ENCODE measurements around the gene PTGES. TPM values are rescaled to one million over a fixed set of nuclear protein-coding genes. Genes with fewer than 3 reads are reported as not detected.
"Not testable (repeated sequence)": the region's sequence is repeated elsewhere in the genome, so short reads cannot be mapped to it uniquely, and the experiment has no call there.

Gene PTGES
- polyA plus RNA-seq, 1 experiment: 17.0 TPM

DNA sequence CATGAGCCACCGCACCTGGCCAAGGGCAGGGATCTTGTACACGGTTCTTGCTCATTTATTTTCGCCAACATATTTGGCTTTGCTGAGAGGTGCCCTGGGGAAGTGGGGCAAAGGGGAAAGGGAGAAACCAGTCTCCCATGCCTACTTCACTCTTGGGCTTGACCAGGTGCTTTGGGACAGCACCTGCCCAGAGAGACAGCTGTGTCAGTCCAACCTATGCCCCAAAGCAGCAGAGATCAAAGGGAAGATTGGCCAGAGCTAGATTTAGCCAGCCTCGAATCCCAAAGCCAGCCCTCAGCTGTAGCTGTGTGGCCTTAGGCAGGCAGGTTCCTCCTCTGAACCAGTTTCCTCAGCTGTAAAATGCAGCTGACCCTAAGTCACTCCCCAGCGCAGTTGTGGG, 2.3 kb upstream of the PTGES start:
- Histone ChIP-seq H3K4me3 (ENCODE audit: low read depth, low read length) (no peak overlapping the region), H3K27ac (ENCODE audit: low read depth, low read length) (no peak overlapping the region), H3K27me3 (ENCODE audit: control insufficient read depth, insufficient read depth, low read length) (peaks cover 2% of the 10 kb centered on the region), H3K9me3 (ENCODE audit: control insufficient read depth, insufficient read depth, low read length) (no peaks in the 10 kb centered on the region)
- ChIA-PET CTCF (interaction anchor here (1.9 to 2.0 kb wide), 2 partner anchors 17 to 29 kb away, joined by 6 to 12 read pairs; no protein-coding TSS in a partner anchor), POLR2A (no interaction called here)
- DNase-seq (ENCODE audit: low read depth, low spot score): no peak
- TF ChIP-seq, protein P1, sequence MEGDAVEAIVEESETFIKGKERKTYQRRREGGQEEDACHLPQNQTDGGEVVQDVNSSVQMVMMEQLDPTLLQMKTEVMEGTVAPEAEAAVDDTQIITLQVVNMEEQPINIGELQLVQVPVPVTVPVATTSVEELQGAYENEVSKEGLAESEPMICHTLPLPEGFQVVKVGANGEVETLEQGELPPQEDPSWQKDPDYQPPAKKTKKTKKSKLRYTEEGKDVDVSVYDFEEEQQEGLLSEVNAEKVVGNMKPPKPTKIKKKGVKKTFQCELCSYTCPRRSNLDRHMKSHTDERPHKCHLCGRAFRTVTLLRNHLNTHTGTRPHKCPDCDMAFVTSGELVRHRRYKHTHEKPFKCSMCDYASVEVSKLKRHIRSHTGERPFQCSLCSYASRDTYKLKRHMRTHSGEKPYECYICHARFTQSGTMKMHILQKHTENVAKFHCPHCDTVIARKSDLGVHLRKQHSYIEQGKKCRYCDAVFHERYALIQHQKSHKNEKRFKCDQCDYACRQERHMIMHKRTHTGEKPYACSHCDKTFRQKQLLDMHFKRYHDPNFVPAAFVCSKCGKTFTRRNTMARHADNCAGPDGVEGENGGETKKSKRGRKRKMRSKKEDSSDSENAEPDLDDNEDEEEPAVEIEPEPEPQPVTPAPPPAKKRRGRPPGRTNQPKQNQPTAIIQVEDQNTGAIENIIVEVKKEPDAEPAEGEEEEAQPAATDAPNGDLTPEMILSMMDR (IDR thresholded peaks at IDR 0.05; ENCODE audit: low read depth, low read length): no peak

DNA sequence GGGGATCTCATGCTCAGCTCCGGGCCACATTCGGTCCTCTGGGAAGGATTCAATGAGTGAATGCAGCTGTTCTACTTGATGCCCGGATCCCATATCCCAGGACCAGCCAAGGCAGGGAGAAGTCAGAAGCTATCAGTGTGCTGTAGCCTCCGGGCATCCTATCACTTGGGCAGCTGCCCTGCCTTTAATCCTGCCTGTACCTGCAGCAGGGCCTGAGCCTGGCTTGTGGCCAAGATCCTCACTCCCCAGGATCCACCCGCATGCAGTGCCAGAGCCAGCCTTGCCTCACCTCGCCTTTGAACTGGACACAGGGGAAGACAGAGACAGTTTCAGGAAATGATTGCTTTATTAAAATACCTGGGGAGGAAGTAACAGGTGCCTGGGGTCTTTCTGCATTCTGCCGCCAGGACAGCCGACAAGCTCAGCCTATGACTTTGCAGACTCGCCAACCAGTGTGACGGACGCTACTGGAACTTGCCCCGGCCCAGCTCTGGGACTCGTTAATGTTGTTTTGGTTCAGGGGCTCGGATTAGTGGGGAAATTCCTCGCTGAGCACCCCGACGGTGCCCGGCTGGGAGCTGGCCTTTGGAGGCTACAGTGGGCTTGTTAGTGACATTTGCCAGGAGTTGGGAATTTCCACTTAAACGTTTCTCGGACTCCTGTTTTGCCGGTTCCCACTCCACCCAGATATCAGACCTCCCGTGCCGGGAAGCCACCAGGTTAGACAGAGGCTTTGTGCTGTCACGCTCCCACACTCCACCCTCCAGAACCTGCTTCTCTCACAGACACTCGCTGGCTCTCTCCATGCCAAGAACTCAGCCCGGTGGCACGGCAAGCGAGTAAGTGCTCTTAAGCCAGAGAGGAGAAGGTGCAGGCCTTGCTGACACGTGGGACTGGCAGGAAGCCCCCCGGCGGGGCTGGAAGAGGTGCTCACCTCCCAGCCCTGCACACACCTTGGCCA, 721 bp downstream of the PTGES start:
- H3K27ac ChIP-seq (ENCODE audit: low read depth, low read length): peak overlapping the region; percentile 21
- H3K9me3 ChIP-seq (ENCODE audit: control insufficient read depth, insufficient read depth, low read length): no peaks in the 10 kb centered on the region
- peak overlapping the region; percentile 68 for H3K4me3 ChIP-seq (ENCODE audit: low read depth, low read length)
- ChIA-PET CTCF (interaction anchor here (3.2 to 5.2 kb wide), 2 partner anchors 13 to 32 kb away, joined by 15 to 48 read pairs; no protein-coding TSS in a partner anchor), POLR2A (interaction anchor here (0.7 to 2.4 kb wide), 4 partner anchors 10 to 132 kb away, joined by 3 to 18 read pairs (median 8); no protein-coding TSS in a partner anchor)
- TF ChIP-seq, protein P1 (IDR thresholded peaks at IDR 0.05; ENCODE audit: low read depth, low read length): no peak
- no peak for DNase-seq (ENCODE audit: low read depth, low spot score)
- H3K27me3 ChIP-seq (ENCODE audit: control insufficient read depth, insufficient read depth, low read length): peaks cover 2% of the 10 kb centered on the region

DNA sequence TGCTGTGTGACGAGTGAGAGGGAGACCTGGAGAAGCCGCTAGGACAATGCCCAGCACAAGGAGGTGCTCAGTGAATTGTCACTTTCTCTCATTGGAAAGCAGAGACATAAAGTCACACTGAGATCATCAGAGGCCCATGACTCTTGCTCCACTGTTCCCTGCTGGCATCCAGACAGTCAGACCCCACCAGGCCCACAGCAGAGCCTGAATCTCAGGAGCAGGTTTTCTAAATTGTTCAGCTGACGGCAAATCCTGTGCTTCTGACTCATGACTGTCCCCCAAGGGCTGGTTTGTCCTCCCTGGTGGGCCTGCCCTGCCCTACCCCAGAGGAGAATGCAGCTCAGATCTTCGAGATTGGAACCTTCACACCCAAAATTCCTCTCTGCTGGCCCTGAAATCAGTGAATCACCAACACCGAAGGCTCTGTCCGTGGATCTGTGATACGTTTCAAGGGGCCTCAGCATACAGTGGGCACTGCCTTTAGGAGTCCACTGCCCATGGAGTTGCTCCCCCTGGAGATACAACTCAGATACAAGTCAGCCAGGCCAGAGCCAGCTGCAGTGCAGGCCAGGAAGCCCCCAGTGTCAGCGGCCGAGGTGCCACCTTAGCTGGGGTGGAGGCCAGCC, 2.7 kb downstream of the PTGES start:
- CTCF ChIA-PET: interaction anchor here (1.1 to 5.2 kb wide), 3 partner anchors 11 to 33 kb away, joined by 4 to 48 read pairs (median 10); no protein-coding TSS in a partner anchor
- peaks cover 2% of the 10 kb centered on the region for H3K27me3 ChIP-seq (ENCODE audit: control insufficient read depth, insufficient read depth, low read length)
- no peak overlapping the region for H3K27ac ChIP-seq (ENCODE audit: low read depth, low read length)
- no peak overlapping the region for H3K4me3 ChIP-seq (ENCODE audit: low read depth, low read length)
- no peak for DNase-seq (ENCODE audit: low read depth, low spot score)
- TF ChIP-seq, protein P1 (IDR thresholded peaks at IDR 0.05; ENCODE audit: low read depth, low read length): no peak
- H3K9me3 ChIP-seq (ENCODE audit: control insufficient read depth, insufficient read depth, low read length): no peaks in the 10 kb centered on the region
- POLR2A ChIA-PET: no interaction called here

DNA sequence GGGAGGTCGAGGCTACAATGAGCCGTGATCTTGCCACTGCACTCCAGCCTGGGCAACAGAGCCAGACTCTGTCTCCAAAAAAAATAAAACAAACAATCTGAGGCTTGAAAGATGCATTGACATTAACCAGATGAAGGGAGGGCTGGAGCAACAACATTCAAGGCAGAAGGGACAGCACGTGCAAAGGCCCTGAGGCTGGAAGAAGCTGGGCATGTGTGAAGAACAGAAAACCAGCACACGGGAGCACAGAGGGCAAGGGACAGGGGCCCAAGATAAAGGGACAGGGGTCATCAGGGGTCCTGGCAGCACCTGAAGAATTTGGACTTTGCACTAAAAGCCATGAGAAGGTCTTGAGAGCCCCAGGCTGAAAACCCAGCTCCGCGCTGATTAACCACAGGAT, 3.3 kb downstream of the PTGES start:
- TF ChIP-seq, protein P1 (IDR thresholded peaks at IDR 0.05; ENCODE audit: low read depth, low read length): no peak
- H3K27ac ChIP-seq (ENCODE audit: low read depth, low read length): no peak overlapping the region
- ChIA-PET CTCF (interaction anchor here (1.1 to 5.2 kb wide), 4 partner anchors 11 to 34 kb away, joined by 3 to 48 read pairs (median 7); no protein-coding TSS in a partner anchor), POLR2A (no interaction called here)
- no peak for DNase-seq (ENCODE audit: low read depth, low spot score)
- peaks cover 2% of the 10 kb centered on the region for H3K27me3 ChIP-seq (ENCODE audit: control insufficient read depth, insufficient read depth, low read length)
- H3K9me3 ChIP-seq (ENCODE audit: control insufficient read depth, insufficient read depth, low read length): no peaks in the 10 kb centered on the region
- no peak overlapping the region for H3K4me3 ChIP-seq (ENCODE audit: low read depth, low read length)

DNA sequence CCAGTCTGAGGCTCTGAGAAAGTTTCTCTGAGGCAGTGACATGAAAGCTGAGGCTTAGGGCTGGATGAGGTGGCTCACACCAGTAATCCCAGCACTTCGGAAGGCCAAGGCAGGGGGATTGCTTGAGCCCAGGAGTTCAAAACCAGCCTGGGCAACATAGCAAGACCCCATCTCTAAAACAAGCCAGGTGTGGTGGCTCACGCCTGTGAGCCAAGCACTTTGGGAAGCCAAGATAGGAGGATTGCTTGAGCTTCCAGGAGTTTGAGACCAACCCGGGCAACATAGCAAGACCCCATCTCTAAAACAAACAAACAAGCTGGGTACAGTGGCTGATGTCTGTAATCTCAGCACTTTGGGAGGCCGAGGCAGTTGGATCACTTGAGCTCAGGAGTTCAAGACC, 3.8 kb downstream of the PTGES start:
- H3K9me3 ChIP-seq (ENCODE audit: control insufficient read depth, insufficient read depth, low read length); POLR2A ChIA-PET; H3K27ac ChIP-seq (ENCODE audit: low read depth, low read length); H3K27me3 ChIP-seq (ENCODE audit: control insufficient read depth, insufficient read depth, low read length); H3K4me3 ChIP-seq (ENCODE audit: low read depth, low read length); DNase-seq (ENCODE audit: low read depth, low spot score): not testable (repeated sequence)
- CTCF ChIA-PET: interaction anchor here (1.1 to 5.2 kb wide), 4 partner anchors 10 to 34 kb away, joined by 3 to 48 read pairs (median 7); no protein-coding TSS in a partner anchor

Measured in AG04450 (cell line).